ENCODE results near the gene FANCM.

The FANCM gene

DNA sequence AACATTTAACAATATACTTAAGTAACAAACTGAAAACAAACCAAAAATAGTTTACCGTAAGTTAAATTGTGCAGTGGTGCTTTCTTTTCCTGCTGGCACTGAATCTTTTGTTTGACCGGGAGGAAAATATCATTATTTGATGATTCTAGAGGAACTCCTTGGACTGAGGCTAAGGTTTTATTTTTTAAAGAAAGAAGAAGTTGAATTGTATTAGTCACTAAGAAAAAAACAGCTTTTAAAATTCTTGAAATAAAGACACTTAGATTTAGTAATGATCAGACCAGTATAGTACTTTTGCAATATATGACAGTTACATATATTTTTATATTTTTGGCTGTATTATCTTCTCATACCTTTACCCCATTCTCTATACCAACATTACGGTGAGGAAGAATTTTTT lies 107.0 kb downstream of the FANCM start:
- no peak for DNase-seq (ENCODE audit: low read depth in 3 of 3)

DNA sequence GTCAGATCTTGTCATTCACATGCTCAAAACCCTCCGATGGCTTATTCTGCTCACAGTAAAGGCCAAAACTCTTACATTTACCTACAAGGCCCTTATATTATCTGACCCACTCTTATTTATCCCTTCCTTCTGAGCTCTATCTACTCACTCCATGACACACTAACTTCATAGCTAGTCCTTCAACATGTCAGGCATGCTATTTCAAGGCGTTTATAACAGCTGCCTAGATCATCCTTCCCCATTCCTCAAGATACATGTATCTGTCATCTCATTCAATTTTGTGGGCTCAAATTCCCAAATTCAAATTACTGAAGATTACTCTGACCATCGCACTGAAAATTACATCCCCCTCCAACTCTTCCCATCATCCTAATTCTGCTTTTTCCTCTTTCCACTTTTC lies 110.4 kb downstream of the FANCM start:
- DNase-seq (ENCODE audit: low read depth in 3 of 3) = no peak

DNA sequence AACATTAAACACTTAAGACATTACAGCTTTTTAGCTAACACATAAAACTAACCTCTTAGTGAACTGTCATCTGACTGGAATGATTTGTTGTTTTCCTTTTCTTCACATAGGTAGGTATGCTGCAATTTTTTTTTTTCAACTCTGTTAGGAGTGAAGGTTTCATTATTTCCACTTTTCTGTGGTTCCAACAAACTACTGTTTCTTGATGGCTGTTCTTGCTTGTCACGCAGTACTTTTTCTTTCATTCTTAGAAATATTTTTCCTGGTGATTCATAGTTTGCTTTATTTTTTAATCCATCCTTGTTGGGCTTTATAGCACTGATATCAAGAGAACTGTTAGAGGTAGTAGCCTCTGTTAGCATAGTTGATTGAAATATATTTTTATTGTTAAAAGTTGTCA lies 111.0 kb downstream of the FANCM start:
- DNase-seq (ENCODE audit: low read depth in 3 of 3) = no peak

DNA sequence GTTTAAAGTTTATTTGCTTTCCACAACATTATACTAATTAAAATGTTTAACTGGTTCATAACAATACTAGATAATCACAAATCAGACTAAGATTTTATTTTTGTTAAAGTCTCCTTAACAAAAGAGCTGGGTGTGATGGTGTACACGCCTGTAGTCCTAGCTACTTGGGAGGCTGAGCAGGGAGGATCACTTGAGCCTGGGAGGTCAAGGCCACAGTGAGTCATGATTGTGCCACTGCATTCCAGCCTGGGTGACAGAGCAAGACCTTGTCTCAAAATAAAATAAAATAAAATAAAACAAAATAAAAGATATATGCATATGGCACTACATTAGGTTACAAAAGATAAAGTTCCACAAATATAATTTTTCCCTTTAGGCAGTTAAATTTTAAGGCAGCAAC lies 111.7 kb downstream of the FANCM start:
- no peak for DNase-seq (ENCODE audit: low read depth in 3 of 3)

DNA sequence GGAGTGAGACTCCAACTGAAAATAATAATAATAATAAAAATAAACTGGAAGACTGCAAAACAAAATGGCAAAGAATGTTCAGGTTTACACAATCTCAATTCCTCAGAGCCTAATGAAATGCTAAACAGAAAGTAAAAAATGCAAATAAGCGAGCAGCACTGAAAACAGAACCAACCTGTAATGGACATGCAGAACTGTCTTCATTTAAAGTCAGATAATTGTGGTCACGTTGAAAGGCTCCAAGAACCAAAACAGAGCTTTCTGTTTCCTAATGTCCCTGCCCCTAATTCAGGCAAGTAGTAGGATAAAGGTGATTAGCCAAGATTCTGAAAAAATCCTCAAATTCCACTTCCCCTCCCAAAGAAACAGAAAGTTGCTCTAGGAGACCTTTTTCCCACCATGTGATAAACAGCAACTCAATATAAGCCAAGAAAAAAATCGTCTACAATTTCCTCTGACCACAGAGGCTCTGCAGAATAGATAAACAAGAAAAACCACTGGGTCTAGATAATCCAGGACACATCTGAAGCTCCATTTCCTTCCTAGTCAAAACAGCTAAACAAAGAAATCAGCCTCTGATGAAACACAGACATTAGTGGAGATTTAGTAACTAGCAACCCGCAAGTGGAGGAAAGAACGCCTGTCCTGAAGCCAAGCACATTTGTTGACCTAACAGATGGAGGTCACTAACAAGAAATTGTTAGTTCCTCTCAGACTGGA lies 114.3 kb downstream of the FANCM start:
- no peak for DNase-seq (ENCODE audit: low read depth in 3 of 3)

Measured in stimulated activated CD4-positive, alpha-beta T cell treated with anti-CD3 and anti-CD28 coated beads, TNF-alpha, amount 100 ng/mL, for 24 hours (primary cell).